SK-N-SH treated with all-trans-retinoic acid at 6 μM for 48 hours (cell line): ENCODE results near the gene HSP90AA1.

Source experiments
- ATAC-seq: fragments of 200-7000 bp; cut with Tn5 transposase; 3 replicates; pipeline ENCODE4 v1.9.1; 2020; ENCODE audit warnings: mild to moderate bottlenecking, moderate library complexity
- ARNTL ChIP-seq: fragments of 450-650 bp; formaldehyde crosslinking; IDR thresholded peaks from 2 replicates; pipeline ENCODE4 v1.5.0; 2020; ENCODE audit warnings: low read depth, mild to moderate bottlenecking, moderate library complexity, borderline replicate concordance
- BACH2 ChIP-seq: fragments of 250-450 bp; sonication (Bioruptor Pico); IDR thresholded peaks from 2 replicates; pipeline ENCODE4 v1.9.0; 2021; ENCODE audit warnings: mild to moderate bottlenecking, borderline replicate concordance
- CSDC2 ChIP-seq: fragments of 250-450 bp; sonication (Bioruptor Pico); IDR thresholded peaks from 2 replicates; pipeline ENCODE4 v1.5.0; 2020; ENCODE audit warnings: mild to moderate bottlenecking, moderate library complexity
- CSRNP3 ChIP-seq: fragments of 250-450 bp; sonication (Bioruptor Pico); IDR thresholded peaks from 2 replicates; pipeline ENCODE4 v1.5.1; 2021; ENCODE audit warnings: mild to moderate bottlenecking, moderate library complexity
- ESRRG ChIP-seq: fragments of 250-450 bp; sonication (Bioruptor Pico); IDR thresholded peaks from 2 replicates; pipeline ENCODE4 v1.6.1; 2021; ENCODE audit warnings: mild to moderate bottlenecking
- GLIS3 ChIP-seq: fragments of 250-450 bp; sonication (Bioruptor Pico); IDR thresholded peaks from 2 replicates; pipeline ENCODE4 v1.5.0; 2020; ENCODE audit warnings: mild to moderate bottlenecking, moderate library complexity
- ISL1 ChIP-seq: fragments of 250-450 bp; sonication (Bioruptor Pico); IDR thresholded peaks from 2 replicates; pipeline ENCODE4 v2.1.2; 2022; ENCODE audit warnings: mild to moderate bottlenecking, moderate library complexity
- OSR1 ChIP-seq: fragments of 250-450 bp; sonication (Bioruptor Pico); IDR thresholded peaks from 2 replicates; pipeline ENCODE4 v1.8.0; 2022; ENCODE audit warnings: moderate library complexity, mild to moderate bottlenecking, inconsistent platforms
- PATZ1 ChIP-seq: fragments of 250-450 bp; sonication (Bioruptor Pico); IDR thresholded peaks from 2 replicates; pipeline ENCODE4 v1.8.0; 2020; ENCODE audit warnings: mild to moderate bottlenecking, moderate library complexity, borderline replicate concordance
- POU6F1 ChIP-seq: fragments of 250-450 bp; sonication (Bioruptor Pico); IDR thresholded peaks from 2 replicates; pipeline ENCODE4 v1.8.0; 2021; ENCODE audit warnings: low read depth, mild to moderate bottlenecking, moderate library complexity, borderline replicate concordance
- PPARA ChIP-seq: fragments of 250-450 bp; sonication (Bioruptor Pico); IDR thresholded peaks from 2 replicates; pipeline ENCODE4 v1.5.0; 2020; ENCODE audit warnings: mild to moderate bottlenecking, borderline replicate concordance
- RARB ChIP-seq: fragments of 250-450 bp; sonication (Bioruptor Pico); IDR thresholded peaks from 2 replicates; pipeline ENCODE4 v1.8.0; 2021; ENCODE audit warnings: mild to moderate bottlenecking, moderate library complexity
- SNAI2 ChIP-seq: fragments of 250-450 bp; sonication (Bioruptor Pico); IDR thresholded peaks from 2 replicates; pipeline ENCODE4 v1.5.0; 2020; ENCODE audit warnings: mild to moderate bottlenecking, moderate library complexity
- TCF4 ChIP-seq: fragments of 250-450 bp; sonication (Bioruptor Pico); IDR thresholded peaks from 2 replicates; pipeline ENCODE4 v1.8.0; 2021; ENCODE audit warnings: mild to moderate bottlenecking, moderate library complexity, borderline replicate concordance
- TOX ChIP-seq: fragments of 250-450 bp; sonication (Bioruptor Pico); IDR thresholded peaks from 2 replicates; pipeline ENCODE4 v1.8.0; 2021; ENCODE audit warnings: mild to moderate bottlenecking, moderate library complexity, borderline replicate concordance
- TSHZ2 ChIP-seq: fragments of 250-450 bp; sonication (Bioruptor Pico); IDR thresholded peaks from 2 replicates; pipeline ENCODE4 v1.5.0; 2020; ENCODE audit warnings: mild to moderate bottlenecking, moderate library complexity
- ZC3H10 ChIP-seq: fragments of 250-450 bp; sonication (Bioruptor Pico); IDR thresholded peaks from 2 replicates; pipeline ENCODE4 v1.5.1; 2021; ENCODE audit warnings: mild to moderate bottlenecking, moderate library complexity
- ZFP3 ChIP-seq: fragments of 250-450 bp; sonication (Bioruptor Pico); IDR thresholded peaks from 2 replicates; pipeline ENCODE4 v1.5.0; 2020; ENCODE audit warnings: mild to moderate bottlenecking, moderate library complexity
- ZFP30 ChIP-seq: fragments of 450-650 bp; formaldehyde crosslinking; IDR thresholded peaks from 2 replicates; pipeline ENCODE4 v1.5.0; 2022; ENCODE audit warnings: mild to moderate bottlenecking, moderate library complexity
- ZNF565 ChIP-seq: fragments of 450-650 bp; formaldehyde crosslinking; conservative IDR thresholded peaks from 2 replicates; pipeline ENCODE4 v1.5.0; 2020; ENCODE audit warnings: low read depth, mild to moderate bottlenecking, moderate library complexity
- ZNF70 ChIP-seq: fragments of 450-650 bp; formaldehyde crosslinking; IDR thresholded peaks from 2 replicates; pipeline ENCODE4 v1.5.0; 2020; ENCODE audit warnings: mild to moderate bottlenecking, moderate library complexity
- ZNF8 ChIP-seq: fragments of 450-650 bp; formaldehyde crosslinking; IDR thresholded peaks from 2 replicates; pipeline ENCODE4 v1.5.0; 2020; ENCODE audit warnings: mild to moderate bottlenecking, moderate library complexity

Gene HSP90AA1

GRCh38 chr14:102035914-102036313, 50.9 kb downstream of the HSP90AA1 start:
- no peak for ATAC-seq
- no peak for TF ChIP-seq ZNF8 (CRISPR knock-in tag)
- no peak for TF ChIP-seq PPARA (CRISPR knock-in tag)
- no peak for TF ChIP-seq PATZ1 (CRISPR knock-in tag)
- TF ChIP-seq POU6F1 (CRISPR knock-in tag) = no peak
- no peak for TF ChIP-seq GLIS3 (CRISPR knock-in tag)
- no peak for TF ChIP-seq RARB (CRISPR knock-in tag)
- no peak for TF ChIP-seq SNAI2 (CRISPR knock-in tag)
- no peak for TF ChIP-seq ZFP30
- TF ChIP-seq ZNF70 (CRISPR knock-in tag) = no peak
- no peak for TF ChIP-seq ZNF565 (CRISPR knock-in tag)
- no peak for TF ChIP-seq TSHZ2 (CRISPR knock-in tag)
- TF ChIP-seq CSRNP3 = no peak
- no peak for TF ChIP-seq ESRRG (CRISPR knock-in tag)
- no peak for TF ChIP-seq OSR1
- TF ChIP-seq ARNTL (CRISPR knock-in tag) = no peak
- TF ChIP-seq ISL1 (CRISPR knock-in tag) = no peak
- no peak for TF ChIP-seq ZC3H10

GRCh38 chr14:102034301-102034700, 52.5 kb downstream of the HSP90AA1 start:
- ATAC-seq = no peak

More at GRCh38 chr14:102034301-102034700, 52.5 kb downstream of the HSP90AA1 start:
- no peak for TF ChIP-seq TSHZ2 (CRISPR knock-in tag)
- no peak for TF ChIP-seq PPARA (CRISPR knock-in tag)
- TF ChIP-seq PATZ1 (CRISPR knock-in tag) = no peak
- TF ChIP-seq ZFP3 (CRISPR knock-in tag) = no peak
- no peak for TF ChIP-seq TCF4 (CRISPR knock-in tag)
- TF ChIP-seq ARNTL (CRISPR knock-in tag) = no peak
- TF ChIP-seq ZNF565 (CRISPR knock-in tag) = no peak
- TF ChIP-seq TOX (CRISPR knock-in tag) = no peak
- TF ChIP-seq ZFP30 = no peak
- TF ChIP-seq BACH2 (CRISPR knock-in tag) = no peak
- no peak for TF ChIP-seq CSDC2 (CRISPR knock-in tag)
- no peak for TF ChIP-seq CSRNP3
- no peak for TF ChIP-seq ZNF8 (CRISPR knock-in tag)
- no peak for TF ChIP-seq SNAI2 (CRISPR knock-in tag)
